HL-60 (cell line): ENCODE measurements around the gene TMCO4.

ENCODE experiments used
- POLR2AphosphoS5 ChIP-seq: IDR thresholded peaks from 2 replicates; pipeline ENCODE4 v1.6.1; 2012; ENCODE audit warnings: low read depth
- REST ChIP-seq: IDR thresholded peaks from 2 replicates; pipeline ENCODE4 v1.6.1; 2012; ENCODE audit warnings: low read depth; ENCODE audit not compliant: insufficient replicate concordance
- TF ChIP-seq, protein P1 (sequence below): IDR thresholded peaks from one replicate; pipeline ENCODE4 v1.5.1; 2011; ENCODE audit warnings: low read length, control low read depth, inconsistent platforms; ENCODE audit not compliant: insufficient read depth

DNA sequence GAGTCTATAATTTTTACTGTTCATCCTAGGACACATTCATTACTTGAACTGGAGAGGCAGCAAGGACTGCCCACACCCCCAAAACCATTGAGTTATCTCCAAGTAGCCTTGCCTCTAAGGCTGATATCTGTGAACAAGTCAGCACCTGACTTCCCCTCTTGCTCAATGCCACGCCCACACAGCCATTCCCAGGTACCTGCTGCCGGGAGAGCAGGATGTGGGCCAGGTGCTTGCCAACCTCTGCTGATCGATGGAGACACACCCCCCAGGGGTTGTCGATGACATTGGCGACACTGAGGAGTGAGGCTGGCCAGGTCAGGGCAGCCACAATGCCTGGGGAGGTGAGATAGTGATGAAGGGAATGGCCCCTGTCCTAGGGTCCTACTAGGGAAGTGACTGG, 60.1 kb downstream of the TMCO4 start:
- TF ChIP-seq, protein P1, sequence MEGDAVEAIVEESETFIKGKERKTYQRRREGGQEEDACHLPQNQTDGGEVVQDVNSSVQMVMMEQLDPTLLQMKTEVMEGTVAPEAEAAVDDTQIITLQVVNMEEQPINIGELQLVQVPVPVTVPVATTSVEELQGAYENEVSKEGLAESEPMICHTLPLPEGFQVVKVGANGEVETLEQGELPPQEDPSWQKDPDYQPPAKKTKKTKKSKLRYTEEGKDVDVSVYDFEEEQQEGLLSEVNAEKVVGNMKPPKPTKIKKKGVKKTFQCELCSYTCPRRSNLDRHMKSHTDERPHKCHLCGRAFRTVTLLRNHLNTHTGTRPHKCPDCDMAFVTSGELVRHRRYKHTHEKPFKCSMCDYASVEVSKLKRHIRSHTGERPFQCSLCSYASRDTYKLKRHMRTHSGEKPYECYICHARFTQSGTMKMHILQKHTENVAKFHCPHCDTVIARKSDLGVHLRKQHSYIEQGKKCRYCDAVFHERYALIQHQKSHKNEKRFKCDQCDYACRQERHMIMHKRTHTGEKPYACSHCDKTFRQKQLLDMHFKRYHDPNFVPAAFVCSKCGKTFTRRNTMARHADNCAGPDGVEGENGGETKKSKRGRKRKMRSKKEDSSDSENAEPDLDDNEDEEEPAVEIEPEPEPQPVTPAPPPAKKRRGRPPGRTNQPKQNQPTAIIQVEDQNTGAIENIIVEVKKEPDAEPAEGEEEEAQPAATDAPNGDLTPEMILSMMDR, result no peak
- TF ChIP-seq POLR2AphosphoS5, result no peak
- TF ChIP-seq REST, result no peak
